Measurements from ENCODE around the gene INCENP.
A peak's percentile ranks its signal among the peaks of the same experiment; 100 is the strongest.

Gene INCENP

GRCh38 chr11:62115085-62115694 is 8.6 kb upstream of the INCENP start:
- ATAC-seq, result no peak
- no peaks in the 10 kb centered on the region for H3K36me3 Mint-ChIP-seq
- H3K4me1 Mint-ChIP-seq, result peaks cover 7% of the 10 kb centered on the region
- H3K9me3 Mint-ChIP-seq, result no peaks in the 10 kb centered on the region
- no peak overlapping the region for H3K4me3 Mint-ChIP-seq
- no peaks in the 10 kb centered on the region for H3K27me3 Mint-ChIP-seq
- no peak overlapping the region for H3K27ac Mint-ChIP-seq

GRCh38 chr11:62116451-62116850 is 7.4 kb upstream of the INCENP start:
- Mint-ChIP-seq H3K27me3 (peaks cover 4% of the 10 kb centered on the region), H3K9me3 (no peaks in the 10 kb centered on the region), H3K36me3 (no peaks in the 10 kb centered on the region), H3K27ac (no peak overlapping the region), H3K4me3 (no peak overlapping the region), H3K4me1 (peaks cover 7% of the 10 kb centered on the region)
- no peak for ATAC-seq

- H3K9me3 Mint-ChIP-seq, result no peaks in the 10 kb centered on the region
- H3K4me1 Mint-ChIP-seq, result peaks cover 10% of the 10 kb centered on the region
- H3K36me3 Mint-ChIP-seq, result no peaks in the 10 kb centered on the region
- no peak overlapping the region for H3K4me3 Mint-ChIP-seq
- no peak overlapping the region for H3K27ac Mint-ChIP-seq
- H3K27me3 Mint-ChIP-seq, result peaks cover 9% of the 10 kb centered on the region
- ATAC-seq, result no peak
Measured at GRCh38 chr11:62119569-62119968, 4.2 kb upstream of the INCENP start.

- Mint-ChIP-seq H3K27ac (no peak overlapping the region), H3K4me3 (no peak overlapping the region), H3K27me3 (peaks cover 9% of the 10 kb centered on the region), H3K4me1 (peaks cover 14% of the 10 kb centered on the region), H3K9me3 (no peaks in the 10 kb centered on the region), H3K36me3 (no peaks in the 10 kb centered on the region)
- ATAC-seq, result no peak
Measured at GRCh38 chr11:62120001-62120400, 3.8 kb upstream of the INCENP start.

- peaks cover 9% of the 10 kb centered on the region for H3K27me3 Mint-ChIP-seq
- no peak for ATAC-seq
- no peak overlapping the region for H3K4me3 Mint-ChIP-seq
Measured at GRCh38 chr11:62120431-62120830, 3.4 kb upstream of the INCENP start.

GRCh38 chr11:62122076-62122475 is 1.7 kb upstream of the INCENP start:
- peaks cover 9% of the 10 kb centered on the region for H3K27me3 Mint-ChIP-seq
- peaks cover 24% of the 10 kb centered on the region for H3K4me1 Mint-ChIP-seq
- H3K9me3 Mint-ChIP-seq, result no peaks in the 10 kb centered on the region
- no peak for ATAC-seq
- H3K36me3 Mint-ChIP-seq, result no peaks in the 10 kb centered on the region
- H3K27ac Mint-ChIP-seq, result no peak overlapping the region
- H3K4me3 Mint-ChIP-seq, result no peak overlapping the region

More at GRCh38 chr11:62120431-62120830, 3.4 kb upstream of the INCENP start:
- no peaks in the 10 kb centered on the region for H3K9me3 Mint-ChIP-seq
- H3K36me3 Mint-ChIP-seq, result no peaks in the 10 kb centered on the region
- peaks cover 19% of the 10 kb centered on the region for H3K4me1 Mint-ChIP-seq
- H3K27ac Mint-ChIP-seq, result no peak overlapping the region

GRCh38 chr11:62124186-62125113 is 639 bp downstream of the INCENP start:
- Mint-ChIP-seq H3K9me3 (no peaks in the 10 kb centered on the region), H3K4me1 (peaks cover 24% of the 10 kb centered on the region), H3K36me3 (peaks cover 9% of the 10 kb centered on the region), H3K27ac (peak overlapping the region; percentile 94), H3K4me3 (peak overlapping the region; percentile 98), H3K27me3 (peaks cover 9% of the 10 kb centered on the region)
- peak; percentile 37 for ATAC-seq

GRCh38 chr11:62125316-62125715 is 1.5 kb downstream of the INCENP start:
- Mint-ChIP-seq H3K4me1 (peaks cover 24% of the 10 kb centered on the region), H3K9me3 (no peaks in the 10 kb centered on the region), H3K27me3 (peaks cover 9% of the 10 kb centered on the region), H3K4me3 (no peak overlapping the region), H3K36me3 (peaks cover 12% of the 10 kb centered on the region), H3K27ac (no peak overlapping the region)
- ATAC-seq, result no peak

- Mint-ChIP-seq H3K36me3 (peaks cover 17% of the 10 kb centered on the region), H3K27ac (no peak overlapping the region), H3K4me1 (peaks cover 24% of the 10 kb centered on the region), H3K4me3 (no peak overlapping the region), H3K27me3 (peaks cover 9% of the 10 kb centered on the region), H3K9me3 (no peaks in the 10 kb centered on the region)
- ATAC-seq, result no peak
Measured at GRCh38 chr11:62125881-62126280, 2.1 kb downstream of the INCENP start.

- no peak for ATAC-seq
- peaks cover 30% of the 10 kb centered on the region for H3K36me3 Mint-ChIP-seq
Measured at GRCh38 chr11:62127426-62127825, 3.6 kb downstream of the INCENP start.

GRCh38 chr11:62127941-62128770 is 4.3 kb downstream of the INCENP start:
- Mint-ChIP-seq H3K4me1 (peaks cover 24% of the 10 kb centered on the region), H3K27me3 (no peaks in the 10 kb centered on the region), H3K9me3 (no peaks in the 10 kb centered on the region), H3K36me3 (peaks cover 37% of the 10 kb centered on the region), H3K27ac (no peak overlapping the region), H3K4me3 (no peak overlapping the region)
- ATAC-seq, result no peak

More at GRCh38 chr11:62127426-62127825, 3.6 kb downstream of the INCENP start:
- Mint-ChIP-seq H3K27me3 (no peaks in the 10 kb centered on the region), H3K4me1 (peaks cover 24% of the 10 kb centered on the region), H3K4me3 (no peak overlapping the region), H3K9me3 (no peaks in the 10 kb centered on the region), H3K27ac (no peak overlapping the region)

GRCh38 chr11:62128835-62129234 is 5.0 kb downstream of the INCENP start:
- Mint-ChIP-seq H3K27ac (no peak overlapping the region), H3K9me3 (no peaks in the 10 kb centered on the region), H3K4me1 (peaks cover 18% of the 10 kb centered on the region), H3K27me3 (no peaks in the 10 kb centered on the region), H3K36me3 (peaks cover 41% of the 10 kb centered on the region), H3K4me3 (no peak overlapping the region)
- ATAC-seq, result no peak

- peaks cover 13% of the 10 kb centered on the region for H3K4me1 Mint-ChIP-seq
- peaks cover 44% of the 10 kb centered on the region for H3K36me3 Mint-ChIP-seq
- H3K4me3 Mint-ChIP-seq, result no peak overlapping the region
- ATAC-seq, result no peak
- H3K27ac Mint-ChIP-seq, result no peak overlapping the region
- H3K9me3 Mint-ChIP-seq, result no peaks in the 10 kb centered on the region
- H3K27me3 Mint-ChIP-seq, result no peaks in the 10 kb centered on the region
Measured at GRCh38 chr11:62129590-62130282, 5.9 kb downstream of the INCENP start.

GRCh38 chr11:62130283-62131169 is 6.7 kb downstream of the INCENP start:
- Mint-ChIP-seq H3K4me1 (peaks cover 5% of the 10 kb centered on the region), H3K27ac (no peak overlapping the region), H3K4me3 (no peak overlapping the region), H3K36me3 (peaks cover 44% of the 10 kb centered on the region), H3K9me3 (no peaks in the 10 kb centered on the region), H3K27me3 (no peaks in the 10 kb centered on the region)
- no peak for ATAC-seq

All from stimulated activated memory B cell treated with anti-CD40 and anti-IgM and Interleukin-4, amounts not matched to agents 10 μg/mL and 1 μg/mL and 100 μg/mL, for 72 hours (primary cell).